KMS-11 (cell line): ENCODE data around the gene MACROD2.

Experiments used
- H2AFZ ChIP-seq: fragments of 200-600 bp; sonication (generic); 2 replicates; pipeline ENCODE4 v1.6.1; 2016; ENCODE audit warnings: antibody characterized with exemption, mixed run types, low read depth
- H3K27ac ChIP-seq: fragments of 200-600 bp; sonication (generic); 2 replicates; pipeline ENCODE4 v1.6.1; 2016; ENCODE audit warnings: mild to moderate bottlenecking, mixed run types
- H3K27me3 ChIP-seq: fragments of 200-600 bp; sonication (generic); 2 replicates; pipeline ENCODE4 v1.6.1; 2017; ENCODE audit warnings: mild to moderate bottlenecking, low read depth, mixed run types, moderate library complexity; ENCODE audit not compliant: insufficient read depth
- H3K36me3 ChIP-seq: fragments of 200-600 bp; sonication (generic); 2 replicates; pipeline ENCODE4 v1.6.1; 2017; ENCODE audit warnings: mild to moderate bottlenecking, mixed run types; ENCODE audit not compliant: insufficient read depth
- H3K4me1 ChIP-seq: fragments of 200-600 bp; sonication (generic); 2 replicates; pipeline ENCODE4 v1.6.1; 2016; ENCODE audit warnings: mild to moderate bottlenecking, low read depth, mixed run types; ENCODE audit not compliant: poor library complexity, severe bottlenecking
- H3K4me2 ChIP-seq: fragments of 200-600 bp; sonication (generic); 2 replicates; pipeline ENCODE4 v1.7.0; 2016; ENCODE audit warnings: mild to moderate bottlenecking, mixed run types
- H3K4me3 ChIP-seq: fragments of 200-600 bp; sonication (generic); IDR thresholded peaks from 2 replicates; pipeline ENCODE4 v1.6.1; 2017; ENCODE audit warnings: low read depth, low read length, mixed read lengths; ENCODE audit not compliant: insufficient read depth
- H3K79me2 ChIP-seq: fragments of 200-600 bp; sonication (generic); 2 replicates; pipeline ENCODE4 v1.6.1; 2016; ENCODE audit warnings: low read depth, mixed run types; ENCODE audit not compliant: insufficient read depth
- H3K9ac ChIP-seq: fragments of 200-600 bp; sonication (generic); 2 replicates; pipeline ENCODE4 v1.6.1; 2016; ENCODE audit warnings: mild to moderate bottlenecking, mixed run types
- H4K20me1 ChIP-seq: fragments of 200-600 bp; sonication (generic); 2 replicates; pipeline ENCODE4 v1.6.1; 2016; ENCODE audit warnings: mild to moderate bottlenecking, mixed run types; ENCODE audit not compliant: insufficient read depth
- CTCF ChIP-seq: fragments of 200-600 bp; sonication (generic); conservative IDR thresholded peaks from 2 replicates; pipeline ENCODE4 v1.6.1; 2017; ENCODE audit warnings: low read depth, mild to moderate bottlenecking, antibody characterized with exemption, low read length, moderate library complexity, mixed read lengths

Gene MACROD2

GRCh38 chr20:14918281-14918680, 923.0 kb downstream of the MACROD2 start:
- H3K4me3 ChIP-seq = no peak overlapping the region
- H3K4me1 ChIP-seq = no peaks in the 10 kb centered on the region
- H3K27me3 ChIP-seq = no peaks in the 10 kb centered on the region
- no peak overlapping the region for H3K9ac ChIP-seq
- no peak for TF ChIP-seq CTCF
- no peaks in the 10 kb centered on the region for H4K20me1 ChIP-seq
- H3K27ac ChIP-seq = no peak overlapping the region
- no peaks in the 10 kb centered on the region for H3K36me3 ChIP-seq
- H2AFZ ChIP-seq = no peak overlapping the region
- H3K4me2 ChIP-seq = no peak overlapping the region
- H3K79me2 ChIP-seq = no peaks in the 10 kb centered on the region

- Histone ChIP-seq H3K9ac (no peak overlapping the region), H3K36me3 (no peaks in the 10 kb centered on the region), H3K4me3 (no peak overlapping the region), H3K27me3 (no peaks in the 10 kb centered on the region), H3K27ac (no peak overlapping the region), H3K79me2 (no peaks in the 10 kb centered on the region), H2AFZ (no peak overlapping the region), H3K4me1 (no peaks in the 10 kb centered on the region), H4K20me1 (no peaks in the 10 kb centered on the region), H3K4me2 (no peak overlapping the region)
- TF ChIP-seq CTCF = no peak
Observed at GRCh38 chr20:14918976-14919375, 923.7 kb downstream of the MACROD2 start.

- Histone ChIP-seq H3K4me1 (no peaks in the 10 kb centered on the region), H3K27ac (no peak overlapping the region), H3K4me2 (no peak overlapping the region), H2AFZ (no peak overlapping the region), H4K20me1 (no peaks in the 10 kb centered on the region), H3K9ac (no peak overlapping the region), H3K79me2 (no peaks in the 10 kb centered on the region), H3K4me3 (no peak overlapping the region), H3K36me3 (no peaks in the 10 kb centered on the region), H3K27me3 (no peaks in the 10 kb centered on the region)
- no peak for TF ChIP-seq CTCF
Observed at GRCh38 chr20:14919501-14920081, 924.3 kb downstream of the MACROD2 start.

GRCh38 chr20:14921513-14921912, 926.2 kb downstream of the MACROD2 start:
- no peak for TF ChIP-seq CTCF
- no peak overlapping the region for H3K9ac ChIP-seq
- H3K4me2 ChIP-seq = no peak overlapping the region
- H2AFZ ChIP-seq = no peak overlapping the region
- H3K4me3 ChIP-seq = no peak overlapping the region
- no peaks in the 10 kb centered on the region for H4K20me1 ChIP-seq
- no peak overlapping the region for H3K27ac ChIP-seq
- no peaks in the 10 kb centered on the region for H3K36me3 ChIP-seq
- no peaks in the 10 kb centered on the region for H3K4me1 ChIP-seq
- H3K27me3 ChIP-seq = no peaks in the 10 kb centered on the region
- H3K79me2 ChIP-seq = no peaks in the 10 kb centered on the region
